IMR-90 (cell line): ENCODE data around the gene GSE1. TPM values are rescaled to one million over a fixed set of nuclear protein-coding genes. Genes with fewer than 3 reads are reported as not detected.

ENCODE experiments used
- ATAC-seq: fragments of 200-7000 bp; cut with Tn5 transposase; 2 replicates; pipeline ENCODE4 v1.9.1; 2020; ENCODE audit warnings: low read depth, mild to moderate bottlenecking, moderate library complexity
- BruUV-seq: library from RNA; stranded (reverse); fragments of 400-500 nt; replicated peaks from 2 replicates; lab custom pipeline; 2021; lab: Mats Ljungman, UMichigan
- CTCF ChIA-PET: fragments of 300-600 bp; formaldehyde crosslinking; extraction: SDS; loops from one replicate; lab custom pipeline; 2021; ENCODE audit warnings: antibody characterized with exemption; lab: Yijun Ruan, JAX
- POLR2A ChIA-PET: fragments of 300-600 bp; sonication (Branson Sonifier 250); formaldehyde crosslinking; loops from one replicate; lab custom pipeline; 2022; ENCODE audit warnings: antibody characterized with exemption; ENCODE audit not compliant: unreplicated experiment; lab: Charles Lee
- DNase-seq: peaks from one replicate; pipeline ENCODE4 v3.0.0; 2013
- H2AFZ ChIP-seq: replicated peaks from 2 replicates; pipeline ENCODE3; 2013; ENCODE audit warnings: low read length, mild to moderate bottlenecking; ENCODE audit not compliant: poor library complexity
- H2AK5ac ChIP-seq: 2 replicates; pipeline ENCODE4 v1.6.1; 2013; ENCODE audit warnings: low read depth, low read length, inconsistent platforms
- H2AK9ac ChIP-seq: replicated peaks from 2 replicates; pipeline ENCODE3; 2013; ENCODE audit warnings: mild to moderate bottlenecking, low read depth, low read length, moderate library complexity; ENCODE audit not compliant: poor library complexity
- H2BK120ac ChIP-seq: 2 replicates; pipeline ENCODE4 v1.6.1; 2013; ENCODE audit warnings: low read depth, low read length, inconsistent platforms
- H2BK15ac ChIP-seq: 3 replicates; pipeline ENCODE4 v1.6.1; 2013; ENCODE audit warnings: low read depth, low read length, inconsistent platforms
- H2BK20ac ChIP-seq: 2 replicates; pipeline ENCODE4 v1.6.1; 2013; ENCODE audit warnings: low read depth, mild to moderate bottlenecking, inconsistent platforms, low read length, moderate library complexity
- H2BK5ac ChIP-seq: 2 replicates; pipeline ENCODE4 v1.6.1; 2013; ENCODE audit warnings: mild to moderate bottlenecking, low read depth, low read length, inconsistent platforms; ENCODE audit not compliant: poor library complexity, severe bottlenecking
- H3K14ac ChIP-seq: replicated peaks from 2 replicates; pipeline ENCODE4 v1.6.1; 2013; ENCODE audit warnings: low read depth, low read length, inconsistent platforms
- H3K18ac ChIP-seq: 2 replicates; pipeline ENCODE4 v1.6.1; 2013; ENCODE audit warnings: low read depth, low read length, control low read depth
- H3K23ac ChIP-seq: 2 replicates; pipeline ENCODE4 v1.6.1; 2013; ENCODE audit warnings: low read depth, low read length, inconsistent platforms
- H3K27ac ChIP-seq: 2 replicates; pipeline ENCODE4 v1.5.1; 2013; ENCODE audit warnings: mild to moderate bottlenecking, control low read depth, low read length; ENCODE audit not compliant: insufficient read depth
- H3K27me3 ChIP-seq: 2 replicates; pipeline ENCODE4 v1.6.1; 2013; ENCODE audit warnings: low read length; ENCODE audit not compliant: control insufficient read depth, insufficient read depth
- H3K36me3 ChIP-seq: 2 replicates; pipeline ENCODE4 v1.6.1; 2013; ENCODE audit warnings: low read length, mixed read lengths; ENCODE audit not compliant: control insufficient read depth, insufficient read depth
- H3K4ac ChIP-seq: 2 replicates; pipeline ENCODE4 v1.6.1; 2013; ENCODE audit warnings: low read depth, low read length, inconsistent platforms
- H3K4me1 ChIP-seq: 2 replicates; pipeline ENCODE4 v1.6.1; 2013; ENCODE audit warnings: low read length, mixed read lengths; ENCODE audit not compliant: control insufficient read depth, insufficient read depth
- H3K4me2 ChIP-seq: 2 replicates; pipeline ENCODE4 v1.6.1; 2013; ENCODE audit warnings: low read depth, mild to moderate bottlenecking, control low read depth, low read length, moderate library complexity
- H3K4me3 ChIP-seq: 2 replicates; pipeline ENCODE4 v1.5.1; 2013; ENCODE audit warnings: low read depth, mild to moderate bottlenecking, control low read depth, low read length, moderate library complexity; ENCODE audit not compliant: insufficient read depth
- H3K56ac ChIP-seq: 2 replicates; pipeline ENCODE4 v1.6.1; 2013; ENCODE audit warnings: low read length, inconsistent platforms; ENCODE audit not compliant: insufficient read depth; ENCODE audit errors: extremely low read depth
- H3K79me1 ChIP-seq, 2 experiments: 2 replicates each; pipeline ENCODE4 v1.6.1; 2013; ENCODE audit warnings: low read length in 2 of 2, inconsistent platforms in 1 of 2, low read depth in 1 of 2
- H3K9ac ChIP-seq: 2 replicates; pipeline ENCODE4 v1.6.1; 2013; ENCODE audit warnings: low read depth, low read length, control low read depth
- H3K9me1 ChIP-seq: 2 replicates; pipeline ENCODE4 v1.6.1; 2013; ENCODE audit warnings: low read length, inconsistent platforms; ENCODE audit not compliant: insufficient read depth
- H3K9me3 ChIP-seq: 2 replicates; pipeline ENCODE4 v1.6.1; 2013; ENCODE audit warnings: low read length; ENCODE audit not compliant: control insufficient read depth, insufficient read depth
- H4K20me1 ChIP-seq: 2 replicates; pipeline ENCODE4 v1.6.1; 2013; ENCODE audit warnings: low read length, inconsistent platforms; ENCODE audit not compliant: insufficient read depth
- H4K5ac ChIP-seq: 2 replicates; pipeline ENCODE4 v1.6.1; 2013; ENCODE audit warnings: mild to moderate bottlenecking, low read depth, low read length, control low read depth
- H4K8ac ChIP-seq, 2 experiments: 2 replicates each; pipeline ENCODE4 v1.6.1; 2013; ENCODE audit warnings: low read depth in 2 of 2, low read length in 2 of 2, control low read depth in 1 of 2, inconsistent platforms in 1 of 2
- H4K91ac ChIP-seq: 2 replicates; pipeline ENCODE4 v1.6.1; 2013; ENCODE audit warnings: low read depth, low read length, inconsistent platforms; ENCODE audit not compliant: insufficient read depth
- CEBPB ChIP-seq: IDR thresholded peaks from 2 replicates; pipeline ENCODE4 v1.6.1; 2012; ENCODE audit warnings: low read depth, low read length, improper control_type of control experiment
- FOS ChIP-seq: fragments of 150-350 bp; IDR thresholded peaks from 2 replicates; pipeline ENCODE4 v1.6.1; 2016; ENCODE audit warnings: low read depth, low read length
- RCOR1 ChIP-seq: IDR thresholded peaks from 2 replicates; pipeline ENCODE4 v1.6.1; 2012; ENCODE audit warnings: mild to moderate bottlenecking, low read length, improper control_type of control experiment; ENCODE audit not compliant: insufficient replicate concordance
- USF2 ChIP-seq: fragments of 150-350 bp; IDR thresholded peaks from 2 replicates; pipeline ENCODE4 v1.6.1; 2017; ENCODE audit warnings: mild to moderate bottlenecking, antibody characterized with exemption, low read length, low read depth
- WGBS, 2 experiments: methylation state at CpG; one replicate each; pipeline versions ENCODE4 v1.1.5 to v1.1.7; 2013; ENCODE audit warnings: missing lambda C conversion rate in 2 of 2; ENCODE audit not compliant: insufficient read length in 1 of 2; ENCODE audit errors: extremely low coverage in 2 of 2; 5-methylcytosine and 5-hydroxymethylcytosine counted together
- dilution Hi-C: fragments of 300-500 bp; cut with HindIII; formaldehyde crosslinking; loops from one replicate; pipeline ENCODE4 v1.14.3; 2018; ENCODE audit warnings: low sequenced_read_pairs; ENCODE audit not compliant: unreplicated experiment
- in situ Hi-C: fragments of 300-500 bp; cut with MboI; formaldehyde crosslinking; loops from 3 replicates; pipeline ENCODE4 v1.14.3; 2019; ENCODE audit warnings: low sequenced_read_pairs, inconsistent platforms, mixed read lengths
- intact Hi-C: fragments of 100-400 bp; cut with micrococcal nuclease; formaldehyde crosslinking; loops from 2 replicates; pipeline ENCODE4 v1.10.0; 2022
- polyA plus RNA-seq, 3 experiments: library from polyadenylated mRNA; depleted of rRNA; stranded (reverse); fragments of >200 nt; gene quantifications; 2 replicates each; pipeline ENCODE4 v1.2.3, GENCODE V29; 2012; ENCODE audit warnings: low replicate concordance in 1 of 3
- total RNA-seq: library from RNA; depleted of rRNA; stranded (reverse); fragments of >200 nt; gene quantifications from 2 replicates; pipeline ENCODE4 v1.2.3, GENCODE V29; 2012

Gene GSE1
- total and polyA plus RNA-seq, 2 of the 4 experiments (the other 2 are of a cell fraction) = 14.9 to 25.5 TPM

- H3K4ac ChIP-seq = no peak overlapping the region
- H2BK20ac ChIP-seq = no peak overlapping the region
- no peak overlapping the region for H2AFZ ChIP-seq
- H2AK9ac ChIP-seq = no peak overlapping the region
- no peaks in the 10 kb centered on the region for H3K36me3 ChIP-seq
- H4K91ac ChIP-seq = no peak overlapping the region
- ATAC-seq (no peak), DNase-seq (no peak)
- no peak overlapping the region for H3K4me2 ChIP-seq
- H3K14ac ChIP-seq = no peak overlapping the region
- H3K9ac ChIP-seq = no peak overlapping the region
- no TSS peak for BruUV-seq
- no peak overlapping the region for H2BK15ac ChIP-seq
- H3K4me1 ChIP-seq = peaks cover 21% of the 10 kb centered on the region
- H3K9me3 ChIP-seq = no peaks in the 10 kb centered on the region
- no peak overlapping the region for H4K8ac ChIP-seq
- H3K9me1 ChIP-seq = 0 out of 2 replicates have a peak, but pooled peaks cover 3% of the 10 kb centered on the region
- no peak overlapping the region for H3K18ac ChIP-seq
- no peak overlapping the region for H3K27ac ChIP-seq
- H4K5ac ChIP-seq = no peak overlapping the region
- H4K20me1 ChIP-seq = peaks cover 76% of the 10 kb centered on the region
- H2AK5ac ChIP-seq = no peak overlapping the region
- no peak overlapping the region for H3K23ac ChIP-seq
- POLR2A ChIA-PET = no interaction called here
- H3K56ac ChIP-seq = no peak overlapping the region
- TF ChIP-seq USF2 (no peak), CEBPB (no peak), RCOR1 (no peak), FOS (no peak)
- intact Hi-C loops (loop anchor here (5.0 kb wide), 1 partner anchor 337 kb away; no protein-coding TSS in a partner anchor), dilution Hi-C loops (no loop called here), in situ Hi-C loops (loop anchor here (5.0 to 10.0 kb wide), 2 partner anchors 342 to 500 kb away; partner anchors contain the start of gene CIBAR2)
- H3K79me1 ChIP-seq = peaks cover 16 to 54% of the 10 kb centered on the region in 2 experiments
- 76% methylated on average over 10 of the region's 41 CpGs; no CpG with 5 or more reads in 1 of the 2 experiments for WGBS, 2 experiments
- CTCF ChIA-PET = no interaction called here
- H2BK5ac ChIP-seq = no peak overlapping the region
- H3K4me3 ChIP-seq = no peak overlapping the region
- no peak overlapping the region for H2BK120ac ChIP-seq
- no peaks in the 10 kb centered on the region for H3K27me3 ChIP-seq
Measured at GRCh38 chr16:85614338-85615013, 1.4 kb downstream of the GSE1 start.
